Activated CD4-positive, alpha-beta T cell treated with anti-CD3 and anti-CD28 coated beads, Interleukin-2, amount 50 U/mL, for 1 hour (primary cell): ENCODE results near the gene ACTN4.

Experiments used
- DNase-seq: peaks from one replicate; pipeline ENCODE4 v3.0.0-alpha.2; 2020

Gene ACTN4

DNA sequence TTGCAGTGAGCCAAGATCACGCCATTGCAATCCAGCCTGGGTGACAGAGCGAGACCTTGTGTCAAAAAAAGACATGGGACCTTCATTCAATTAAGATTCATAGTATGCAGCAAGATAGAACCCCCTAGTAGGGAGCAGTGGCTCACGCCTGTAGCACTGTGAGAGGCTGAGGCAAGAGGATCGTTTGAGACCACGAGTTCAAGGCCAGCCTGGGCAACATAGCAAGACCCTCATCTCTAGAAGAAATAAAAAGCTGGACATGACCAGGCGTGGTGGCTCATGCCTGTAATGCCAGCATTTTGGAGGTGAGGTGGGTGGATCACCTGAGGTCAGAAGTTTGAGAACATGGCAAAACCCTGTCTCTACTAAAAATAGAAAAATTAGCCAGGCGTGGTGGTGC lies 133.0 kb downstream of the ACTN4 start:
- no peak for DNase-seq

DNA sequence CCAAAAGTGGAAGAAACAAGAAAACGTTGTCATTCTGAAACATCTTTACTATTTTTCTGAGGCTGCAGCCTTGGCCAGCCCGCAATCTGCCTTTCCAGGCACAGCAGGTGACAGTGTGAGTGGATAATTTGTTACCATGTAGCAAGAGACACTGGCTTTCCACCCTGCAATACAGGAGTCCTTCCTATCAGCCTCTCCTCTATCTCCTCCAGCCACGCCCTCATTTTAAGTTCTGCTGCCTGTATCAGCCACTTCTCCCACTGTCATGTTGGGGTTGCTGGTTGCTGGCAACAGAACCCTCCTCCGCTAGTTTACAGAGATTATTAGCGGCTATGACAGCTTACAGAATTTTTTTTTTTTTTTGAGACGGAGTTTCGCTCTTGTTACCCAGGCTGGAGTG lies 133.6 kb downstream of the ACTN4 start:
- no peak for DNase-seq
